ENCODE data around the gene WFS1. TPM values are rescaled to one million over a fixed set of nuclear protein-coding genes. Genes with fewer than 3 reads are reported as not detected.

The WFS1 gene
- polyA plus RNA-seq, 10 donors = 16.0 to 25.7 (median 19.7) TPM

DNA sequence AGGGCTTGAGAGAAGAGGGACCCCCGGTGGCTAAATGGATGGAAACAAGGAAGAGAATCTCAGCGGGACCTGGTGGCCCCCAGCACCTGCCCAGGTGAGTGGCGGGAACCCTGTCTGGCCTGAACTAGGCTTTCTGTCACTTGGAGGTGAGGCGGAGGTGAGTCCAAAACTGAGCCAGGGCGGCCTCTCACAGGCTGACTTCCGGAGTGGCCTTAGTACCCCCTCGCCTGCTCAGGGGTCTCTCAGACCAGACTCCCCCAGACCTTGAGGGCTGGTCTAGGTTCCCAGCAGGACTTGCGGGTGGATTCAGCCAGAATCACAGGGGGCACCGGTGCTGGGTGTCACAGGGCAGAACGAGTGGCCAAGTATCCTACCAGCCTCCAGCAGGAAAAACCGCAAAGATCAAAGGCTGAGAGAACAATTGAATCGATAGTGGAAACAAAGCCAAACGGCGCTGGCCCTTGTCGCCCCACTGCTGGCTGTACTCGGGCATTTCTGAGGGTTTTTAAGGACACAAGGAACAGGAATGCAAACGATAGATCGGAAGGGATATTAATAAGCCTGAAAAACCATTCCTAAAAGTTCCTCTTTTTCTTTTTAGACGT is 67.8 kb downstream of the WFS1 start:
- DNase-seq = no peak

DNA sequence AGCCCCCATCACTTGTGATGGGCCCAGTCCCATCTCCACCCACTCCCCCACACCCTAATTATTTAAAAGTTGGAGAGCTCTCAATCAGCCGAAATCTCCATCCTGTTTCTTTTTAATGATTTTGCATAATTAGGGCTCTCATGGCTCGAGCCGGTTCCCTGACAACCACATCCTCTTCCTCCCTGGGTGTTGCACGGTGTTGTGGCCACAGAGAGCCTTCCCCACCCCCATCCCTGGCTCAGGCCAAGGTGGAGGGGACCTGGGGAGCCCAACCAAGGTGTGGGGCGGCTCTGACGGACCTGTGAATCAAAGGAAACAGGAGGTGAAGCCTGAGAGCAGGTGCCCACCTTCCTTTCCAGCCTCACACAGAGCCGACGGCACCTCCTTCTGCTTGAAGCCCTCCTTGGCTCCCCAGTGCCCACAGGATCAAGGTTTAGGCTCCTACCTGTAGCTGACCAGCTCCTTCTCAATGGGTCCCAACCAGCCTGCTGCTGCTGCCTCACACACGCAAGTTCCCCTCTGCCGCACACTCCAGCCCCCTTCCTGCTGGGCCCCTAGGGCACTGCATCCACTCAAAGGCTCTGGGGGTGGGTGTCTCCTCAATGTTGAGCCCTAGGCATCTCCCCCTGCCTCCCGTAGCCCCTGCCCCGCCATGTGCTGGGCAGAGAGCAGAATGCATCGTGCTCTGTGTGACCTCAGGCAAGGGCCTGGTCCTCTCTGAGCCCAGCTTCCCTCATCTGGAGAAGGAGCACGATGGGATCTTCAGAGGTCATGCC is 68.7 kb downstream of the WFS1 start:
- no peak for DNase-seq

DNA sequence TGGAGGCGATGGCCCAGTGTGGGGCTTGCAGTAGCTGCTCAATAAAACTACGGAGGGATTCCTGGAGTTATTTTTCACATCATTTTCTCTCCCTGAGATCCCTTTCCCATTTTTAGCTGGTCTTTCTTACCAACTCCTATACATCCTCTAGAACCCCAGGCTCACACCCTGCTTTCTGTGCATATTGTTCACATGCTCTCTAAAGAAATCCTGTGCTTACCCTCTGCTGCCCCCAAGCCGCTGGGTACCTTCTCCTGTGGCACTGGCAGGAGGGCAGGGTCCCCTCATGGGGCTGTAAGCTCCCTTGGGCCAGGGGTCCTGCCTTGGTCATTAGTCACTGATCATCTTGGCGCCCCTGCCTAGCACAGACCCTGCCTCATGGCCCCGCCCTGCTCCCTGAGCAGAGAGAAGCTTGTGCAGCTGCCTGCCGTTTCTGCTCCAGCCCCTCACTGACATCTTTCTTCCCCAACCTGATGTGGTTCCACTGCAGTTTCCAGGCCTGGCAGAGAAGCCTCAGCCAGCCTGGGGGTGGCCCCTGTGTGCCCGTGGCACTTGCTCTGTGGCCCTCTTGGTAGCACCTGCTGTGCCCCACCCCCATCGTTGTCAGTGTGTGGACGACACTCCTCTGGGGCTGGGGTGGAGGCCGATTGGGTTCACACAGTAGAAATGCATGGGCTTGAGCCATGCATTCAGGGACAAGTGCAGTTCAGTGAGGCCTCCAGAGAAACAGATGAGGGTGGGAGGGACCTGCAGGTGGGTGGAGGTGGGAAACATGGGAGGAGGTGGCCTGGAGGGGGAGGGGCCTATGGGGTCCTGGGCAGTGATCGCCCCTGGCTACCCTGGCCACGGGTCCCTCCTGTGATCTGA is 69.5 kb downstream of the WFS1 start:
- DNase-seq = no peak

DNA sequence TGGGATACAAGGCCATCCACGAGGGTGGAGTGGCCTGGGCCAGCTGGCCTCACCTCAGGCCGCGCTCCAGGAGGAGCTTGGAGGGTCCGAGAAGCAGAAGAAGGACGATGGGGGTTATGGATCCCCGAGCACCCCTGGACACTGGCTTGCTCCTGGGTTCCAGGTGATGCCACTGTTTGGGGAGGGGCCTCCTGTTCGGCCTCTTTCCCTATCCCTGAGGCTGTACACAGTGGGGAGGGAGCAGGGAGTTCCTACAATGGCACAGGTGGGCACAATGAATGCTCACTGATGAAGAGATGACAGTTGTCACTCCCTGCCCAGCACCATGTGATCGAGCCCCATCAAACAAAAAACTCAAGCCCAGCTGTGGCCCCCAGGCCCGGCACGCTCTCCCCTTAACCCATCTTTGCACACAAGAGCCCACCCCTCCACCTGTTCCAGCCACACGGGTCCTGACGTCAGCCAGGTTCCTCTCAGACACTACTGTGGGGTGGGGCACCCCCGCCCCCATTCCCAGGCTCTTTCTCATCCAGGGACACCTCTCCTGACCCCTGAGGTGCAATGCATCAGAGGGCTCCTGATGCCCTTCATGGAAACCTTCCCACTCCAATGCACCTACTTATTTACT is 70.3 kb downstream of the WFS1 start:
- DNase-seq = no peak

DNA sequence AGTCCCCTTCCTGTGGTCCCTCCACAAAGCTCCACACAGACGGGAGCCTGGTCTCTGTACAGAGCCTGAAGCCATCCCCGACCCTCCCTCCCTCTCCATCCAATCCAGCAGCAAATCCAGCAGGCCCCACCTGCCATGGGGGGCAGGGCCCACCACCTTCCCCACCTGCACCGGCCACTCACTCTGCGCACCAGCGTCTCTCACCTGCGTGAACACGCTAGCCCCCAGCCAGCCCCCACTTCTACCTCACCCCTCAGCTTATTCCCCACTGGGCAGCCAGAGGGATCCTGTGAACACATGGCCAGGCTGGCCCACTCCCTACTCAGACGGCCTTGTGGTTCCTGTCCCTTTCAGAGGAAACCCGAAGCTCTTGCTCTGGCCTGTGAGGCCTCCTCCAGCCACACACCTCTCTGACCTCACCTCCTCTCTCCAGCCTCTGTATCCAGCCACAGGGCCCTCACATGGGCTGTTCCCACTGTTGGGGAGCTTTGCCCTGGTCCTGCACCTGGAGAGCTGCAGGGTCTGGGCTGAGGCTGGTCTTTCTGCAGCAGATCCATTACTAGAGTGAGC is 70.9 kb downstream of the WFS1 start:
- no peak for DNase-seq

DNA sequence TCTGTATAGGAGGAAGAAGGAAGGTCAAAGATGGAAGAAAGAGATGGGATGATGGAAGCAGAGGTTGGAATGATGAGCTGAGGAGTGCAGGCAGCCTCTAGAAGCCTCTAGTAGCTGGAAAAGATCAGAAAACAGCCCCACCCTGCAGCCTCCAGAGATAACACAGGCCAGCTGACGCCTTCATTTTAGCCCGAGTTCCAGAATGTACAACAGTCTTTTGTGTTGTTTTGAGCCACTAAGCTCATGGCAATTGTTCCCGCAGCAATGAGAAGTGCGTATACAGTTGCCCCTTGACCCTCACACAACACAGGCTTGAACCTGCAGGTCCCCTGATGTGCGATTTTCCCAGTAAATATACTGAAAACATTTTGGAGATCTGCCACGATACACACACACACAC is 72.0 kb downstream of the WFS1 start:
- no peak for DNase-seq

DNA sequence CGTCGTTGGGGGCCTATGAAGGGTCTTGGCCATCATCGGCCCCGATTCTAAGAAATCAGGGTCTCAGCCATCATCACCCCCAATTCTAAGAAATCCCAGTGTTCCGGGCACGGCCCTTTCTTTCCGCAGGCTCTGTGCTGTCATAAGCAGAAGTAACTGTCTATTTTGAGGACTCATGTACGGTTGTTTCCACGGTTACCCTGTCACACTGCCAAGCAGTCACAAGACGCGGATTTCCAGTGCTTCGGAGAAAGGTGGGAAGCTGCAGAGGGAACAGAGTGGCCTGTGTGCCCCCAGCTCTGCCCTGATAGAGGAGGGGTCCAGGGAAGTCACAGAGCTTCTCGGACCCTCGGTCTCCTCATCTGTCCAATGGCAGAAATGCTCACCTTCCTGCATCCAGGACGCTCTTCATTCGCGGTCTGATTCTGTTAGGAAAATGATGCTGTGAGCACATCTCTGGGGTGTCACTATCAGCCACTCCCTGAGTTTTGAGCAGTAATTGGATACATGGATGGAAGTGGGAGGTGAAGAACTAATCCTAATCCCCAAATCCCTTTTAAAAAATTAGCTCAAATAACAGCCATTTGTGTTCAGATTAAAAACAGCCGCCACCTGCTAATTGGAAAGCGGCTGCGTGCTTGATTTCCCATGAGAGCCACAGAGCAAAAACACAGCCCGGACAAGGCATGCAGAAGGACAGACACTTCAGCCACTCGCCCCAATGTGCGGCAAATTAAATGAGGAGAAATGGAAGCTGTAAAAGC is 73.1 kb downstream of the WFS1 start:
- peak; percentile 28 to 61 (median 34) for DNase-seq

DNA sequence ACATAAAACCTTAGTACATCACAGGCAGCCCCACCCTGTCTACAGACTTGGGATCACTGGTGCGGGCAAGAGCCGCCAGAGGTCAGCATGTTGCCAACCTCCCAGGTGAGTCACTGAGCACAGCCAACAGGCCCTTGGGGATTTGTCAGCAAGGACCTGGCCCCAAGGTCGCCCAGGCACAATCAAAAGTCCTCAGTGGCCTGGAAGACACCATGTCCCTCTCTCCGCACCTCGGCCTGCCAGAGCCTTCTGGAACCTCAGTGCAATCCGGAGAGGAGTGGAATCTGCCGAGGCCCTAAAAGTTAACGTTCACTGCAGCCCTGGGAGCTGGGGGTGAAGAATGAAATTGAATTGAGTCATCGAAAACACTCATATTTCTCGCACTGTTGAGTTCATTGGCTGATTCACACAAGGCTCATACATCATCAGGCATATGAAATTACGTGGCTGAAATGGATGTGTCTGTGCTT is 74.3 kb downstream of the WFS1 start:
- peak in 1 of 3 donors; percentile 40 for DNase-seq

DNA sequence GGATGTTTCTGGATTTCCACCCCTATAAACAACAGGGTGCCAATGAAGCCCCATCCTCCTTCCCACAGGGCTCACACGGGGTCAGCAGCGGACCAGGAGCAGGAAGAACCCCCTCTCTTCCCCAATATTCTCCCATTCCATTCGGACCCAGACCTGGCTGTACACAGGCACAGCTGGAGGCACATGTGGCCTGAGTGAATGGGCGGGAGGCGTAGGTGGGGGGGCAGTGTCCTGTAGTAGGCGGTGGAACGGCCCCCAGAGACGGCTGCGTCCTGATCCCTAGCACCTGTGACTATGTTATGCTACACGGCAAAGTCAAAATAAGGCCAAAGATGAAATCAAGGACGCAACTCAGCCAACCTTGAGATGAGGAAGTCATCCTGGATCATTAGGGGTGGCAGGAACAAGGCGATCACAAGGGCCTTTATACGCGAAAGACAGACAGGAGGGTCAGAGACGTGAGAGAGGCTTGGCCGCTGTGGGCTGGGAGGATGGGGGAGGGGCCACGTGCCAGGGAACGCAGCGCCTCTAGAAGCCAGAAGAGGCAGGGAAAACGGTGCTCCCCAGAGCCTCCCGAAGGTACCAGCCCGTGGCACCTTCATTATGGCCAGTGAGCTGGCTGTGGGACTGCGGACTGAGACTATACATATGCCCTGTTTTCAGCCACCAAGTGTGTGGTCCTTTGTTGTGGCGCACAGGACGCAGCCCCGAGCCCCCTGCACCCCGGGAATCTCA is 75.6 kb downstream of the WFS1 start:
- no peak for DNase-seq

DNA sequence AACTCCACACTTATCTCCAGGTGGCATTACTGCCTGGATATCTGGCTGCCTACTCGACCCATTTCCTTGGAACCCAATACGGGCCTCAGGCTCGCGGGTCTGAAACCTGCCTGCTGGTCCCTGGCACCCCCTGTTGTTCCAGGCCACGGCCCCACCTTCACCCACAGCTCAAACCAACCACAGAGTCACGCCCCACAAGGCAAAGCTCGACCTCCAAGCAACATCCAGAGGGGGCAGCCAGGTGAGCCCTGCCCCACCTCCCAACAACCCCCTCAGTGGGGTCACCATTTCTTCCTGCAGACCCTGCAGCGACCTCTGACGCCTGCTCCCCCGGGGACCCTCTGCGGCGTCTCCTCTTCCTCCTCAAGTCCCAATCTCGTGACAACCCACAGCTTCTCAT is 76.2 kb downstream of the WFS1 start:
- DNase-seq = no peak

DNA sequence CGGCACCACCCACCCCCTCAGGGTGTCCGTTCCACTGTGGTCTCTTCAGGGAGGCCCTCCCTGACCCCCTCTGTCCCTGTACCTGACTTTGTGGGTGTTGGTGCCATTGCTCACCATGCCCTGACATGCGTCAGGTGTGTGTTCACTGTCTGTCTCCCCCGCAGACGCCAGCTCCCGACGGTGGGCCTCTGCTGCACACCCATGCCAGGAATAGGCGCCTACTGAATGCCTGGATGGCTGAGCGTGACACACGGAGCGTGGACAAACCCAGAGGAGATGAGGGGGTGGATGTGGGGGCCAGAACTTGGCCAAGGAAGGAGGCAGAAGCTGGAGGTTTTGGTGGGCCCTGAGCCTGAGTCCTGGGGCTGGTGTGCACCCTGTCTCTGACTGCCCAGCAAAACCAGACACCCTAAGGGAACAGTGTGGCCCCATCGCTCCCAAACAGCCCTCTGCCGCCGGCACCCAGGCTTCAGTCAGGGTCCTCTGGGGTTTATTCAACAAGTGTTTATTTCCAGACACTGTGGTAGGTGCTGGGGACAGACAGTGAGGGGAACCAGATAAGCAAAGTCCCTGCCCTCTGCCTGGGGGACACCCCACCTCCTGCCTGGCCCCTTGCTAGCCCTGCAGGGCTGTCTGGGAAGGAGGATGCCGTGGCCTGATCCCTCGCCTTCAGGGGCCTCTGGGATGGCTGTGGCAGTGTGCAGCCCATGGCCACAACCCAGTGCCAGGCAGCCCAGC is 76.9 kb downstream of the WFS1 start:
- DNase-seq = no peak

DNA sequence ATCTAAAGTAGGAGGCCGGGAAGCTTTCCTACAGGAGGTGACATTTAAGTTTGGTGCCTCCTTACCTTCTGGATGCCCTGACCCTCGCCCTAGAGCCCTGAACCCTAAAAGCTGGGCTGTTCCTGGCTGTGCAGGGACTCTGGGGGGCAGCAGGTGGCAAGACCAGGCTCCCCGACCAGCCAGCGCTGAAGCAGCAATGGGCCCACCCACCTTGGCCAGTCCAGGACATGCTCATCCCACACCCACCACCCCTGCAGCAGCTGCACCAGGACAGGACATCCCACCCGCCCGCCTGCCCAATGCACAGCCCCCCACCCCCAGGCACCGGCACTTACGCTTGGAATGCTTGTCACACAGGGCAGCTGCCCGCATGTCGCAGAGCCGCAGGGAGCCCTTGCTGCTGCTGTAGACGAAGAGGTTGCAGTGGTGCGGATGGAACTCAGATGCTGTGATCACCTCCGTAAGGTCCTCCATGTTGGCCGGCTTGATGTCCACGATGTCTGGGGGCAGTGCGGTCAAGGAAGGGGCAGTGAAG is 77.9 kb downstream of the WFS1 start:
- DNase-seq = no peak

DNA sequence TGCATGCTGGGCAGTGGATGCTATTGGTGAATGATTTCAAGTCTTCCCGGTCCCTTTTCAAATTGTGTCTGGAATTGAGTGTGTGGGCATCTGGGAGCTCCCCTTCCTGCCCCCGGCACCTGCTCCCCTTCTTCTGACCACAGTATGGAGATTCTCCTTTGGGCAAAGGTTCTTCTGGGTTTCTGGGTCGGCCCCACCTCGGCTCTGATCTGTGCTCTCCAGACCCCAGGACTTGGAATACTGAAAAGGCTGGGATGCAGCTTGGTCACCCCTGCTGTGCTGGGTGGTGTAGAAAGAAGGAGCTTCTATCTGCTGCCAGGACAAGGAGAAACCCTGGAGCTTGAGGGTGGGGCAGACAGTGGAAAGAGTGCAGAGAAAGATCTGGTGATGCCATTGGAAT is 78.8 kb downstream of the WFS1 start:
- DNase-seq = no peak

DNA sequence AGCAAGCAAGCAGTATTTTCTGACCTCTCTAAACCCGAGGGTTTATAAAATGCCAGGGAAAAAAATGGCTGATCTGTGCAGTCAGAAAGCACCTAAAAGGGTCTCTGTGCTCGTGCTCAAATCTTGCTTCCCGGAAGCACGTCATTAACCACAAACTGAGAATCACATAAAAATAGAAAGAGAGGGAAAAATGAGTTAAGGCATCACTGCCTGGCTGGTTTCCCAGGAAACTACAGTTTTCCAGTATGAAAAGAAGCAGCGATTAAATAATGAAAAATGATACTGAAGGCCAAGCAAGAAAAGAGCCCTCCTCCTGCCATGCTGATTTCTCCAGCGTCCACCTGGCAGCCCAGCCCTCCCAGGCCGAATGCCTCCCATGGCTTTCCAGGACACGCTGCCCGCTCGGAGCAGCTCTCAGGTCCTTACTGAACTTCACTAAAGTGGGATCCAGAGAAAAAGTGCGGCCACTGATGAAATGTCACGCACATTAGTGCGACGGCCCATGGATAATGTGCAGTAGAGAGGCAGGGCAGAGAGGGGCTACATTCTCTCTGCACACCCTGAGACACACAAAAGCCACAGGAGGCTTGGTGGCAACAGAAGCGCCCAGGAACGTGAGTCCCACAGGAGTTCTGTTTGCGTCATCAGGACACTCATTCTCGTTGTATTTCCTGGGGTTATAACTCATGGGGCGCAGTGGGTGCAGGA is 80.4 kb downstream of the WFS1 start:
- DNase-seq = peak in 2 of 3 donors; percentile 21 to 46

DNA sequence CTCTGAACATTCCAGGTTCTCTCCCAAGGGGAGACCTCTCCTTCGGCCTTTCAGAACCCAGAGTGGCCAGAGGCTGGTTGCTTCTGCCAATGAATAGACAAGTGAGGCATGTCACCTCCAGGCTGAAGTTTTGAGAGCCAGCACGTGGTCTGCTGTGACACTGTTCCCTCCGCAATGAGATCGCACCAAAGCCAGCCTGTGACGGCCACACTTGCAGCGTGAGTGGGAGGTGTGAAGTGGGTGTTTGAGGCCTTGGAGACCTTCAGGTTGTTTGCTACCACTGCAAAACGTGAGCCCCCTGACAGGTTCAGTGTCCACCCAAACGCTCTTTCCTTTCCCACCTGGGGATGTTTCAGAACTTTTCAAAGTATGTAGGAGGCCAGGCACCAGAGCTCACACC is 81.0 kb downstream of the WFS1 start:
- no peak for DNase-seq

DNA sequence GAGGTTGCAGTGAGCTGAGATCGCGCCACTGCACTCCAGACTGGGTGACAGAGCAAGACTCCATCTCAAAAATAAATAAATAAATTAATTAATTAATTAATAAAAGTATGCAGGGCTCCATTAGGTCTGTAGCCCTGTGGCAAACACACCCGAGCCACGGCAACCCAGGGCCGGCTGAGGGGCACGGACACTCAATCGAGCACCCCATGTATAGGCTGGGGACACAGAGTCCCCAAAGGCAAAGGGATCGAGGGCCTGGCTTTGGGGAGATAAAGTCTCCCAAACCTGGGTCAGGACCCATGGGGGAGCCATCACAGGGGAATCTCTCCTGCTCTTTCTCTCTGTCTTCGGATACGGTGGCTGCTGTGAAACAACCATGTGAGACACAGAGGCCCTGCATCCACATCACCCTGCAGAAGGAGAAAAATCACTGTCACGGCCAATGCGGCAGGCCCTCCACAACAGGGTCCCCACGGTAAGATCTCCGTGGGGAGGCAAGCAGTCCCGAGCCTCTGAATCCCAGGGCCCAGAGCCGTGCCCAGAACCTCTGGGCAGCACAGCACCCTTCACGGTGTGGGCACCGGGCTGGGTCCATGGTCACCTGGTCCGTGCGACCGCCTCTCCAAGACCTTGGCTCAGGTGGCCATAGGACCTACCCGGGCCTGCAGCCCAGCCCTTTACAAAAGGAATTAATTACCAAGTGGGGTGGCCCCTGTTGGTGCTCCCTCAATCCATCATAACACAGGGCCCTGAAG is 81.8 kb downstream of the WFS1 start:
- DNase-seq = no peak

DNA sequence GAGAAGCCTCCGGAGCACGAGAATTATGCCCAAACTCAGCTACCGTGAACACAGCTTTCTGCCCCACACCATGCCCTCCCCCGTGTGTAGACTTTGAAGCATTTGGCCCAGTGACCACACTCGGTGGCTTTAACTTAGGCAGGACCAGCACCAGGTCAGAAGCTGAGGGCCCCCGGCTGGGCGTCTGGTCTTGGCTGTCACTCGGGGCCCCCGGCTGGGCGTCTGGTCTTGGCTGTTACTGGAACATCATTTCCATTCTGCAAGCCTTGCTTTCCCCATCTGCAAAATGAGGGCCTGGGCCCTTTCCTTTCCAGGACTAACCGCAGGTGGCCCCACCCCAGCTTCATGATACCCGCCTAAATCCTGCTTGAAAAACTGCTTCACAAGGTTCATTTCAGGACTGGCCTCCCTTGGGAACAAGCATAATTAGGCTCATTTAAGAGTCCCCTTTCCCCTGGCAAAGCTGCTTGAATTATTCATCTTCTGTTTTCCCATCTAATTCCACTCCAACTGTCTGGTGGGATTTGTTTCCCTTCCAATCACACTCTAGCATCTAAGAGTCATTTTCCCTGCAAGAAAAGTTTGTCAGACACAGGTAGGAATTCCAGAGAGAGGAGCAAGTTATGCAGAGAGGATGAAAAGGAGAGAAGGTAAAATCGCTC is 82.5 kb downstream of the WFS1 start:
- no peak for DNase-seq
